GM23248 (cell line): ENCODE measurements around the gene ADGRD1. TPM values are rescaled to one million over a fixed set of nuclear protein-coding genes. Genes with fewer than 3 reads are reported as not detected.

Experiments used
- DNase-seq: peaks from one replicate; pipeline ENCODE4 v3.0.0-alpha.2; 2015
- H2AFZ ChIP-seq: fragments of 200-600 bp; sonication (generic); 2 replicates; pipeline ENCODE4 v1.6.1; 2016; ENCODE audit warnings: antibody characterized with exemption
- H3F3A ChIP-seq: fragments of 200-600 bp; sonication (generic); 2 replicates; pipeline ENCODE4 v1.6.1; 2016; ENCODE audit warnings: mild to moderate bottlenecking, antibody characterized with exemption, mixed run types; ENCODE audit not compliant: insufficient read depth
- H3K27ac ChIP-seq: fragments of 200-600 bp; sonication (generic); 2 replicates; pipeline ENCODE4 v1.5.1; 2016; ENCODE audit warnings: mild to moderate bottlenecking
- H3K27me3 ChIP-seq: fragments of 200-600 bp; sonication (generic); replicated peaks from 2 replicates; pipeline ENCODE4 v1.6.1; 2016; ENCODE audit warnings: mild to moderate bottlenecking; ENCODE audit not compliant: insufficient read depth
- H3K36me3 ChIP-seq: fragments of 200-600 bp; sonication (generic); 2 replicates; pipeline ENCODE4 v1.6.1; 2016; ENCODE audit warnings: low read depth, mild to moderate bottlenecking
- H3K4me1 ChIP-seq: fragments of 200-600 bp; sonication (generic); 2 replicates; pipeline ENCODE4 v1.6.1; 2016; ENCODE audit warnings: mild to moderate bottlenecking; ENCODE audit not compliant: insufficient read depth
- H3K4me2 ChIP-seq: fragments of 200-600 bp; sonication (generic); one replicate; pipeline ENCODE4 v1.6.1; 2016; ENCODE audit warnings: mild to moderate bottlenecking; ENCODE audit not compliant: unreplicated experiment
- H3K4me3 ChIP-seq: fragments of 200-600 bp; sonication (generic); 2 replicates; pipeline ENCODE4 v1.5.1; 2016; ENCODE audit warnings: mild to moderate bottlenecking
- H3K79me2 ChIP-seq: fragments of 200-600 bp; sonication (generic); 2 replicates; pipeline ENCODE4 v1.6.1; 2016; ENCODE audit warnings: mild to moderate bottlenecking; ENCODE audit not compliant: insufficient read depth
- H3K9ac ChIP-seq: fragments of 200-600 bp; sonication (generic); 2 replicates; pipeline ENCODE4 v1.6.1; 2016; ENCODE audit warnings: mild to moderate bottlenecking
- H3K9me2 ChIP-seq: fragments of 200-600 bp; sonication (generic); 2 replicates; pipeline ENCODE4 v1.6.1; 2016; ENCODE audit warnings: mixed run types, mild to moderate bottlenecking, moderate library complexity; ENCODE audit not compliant: insufficient read depth
- H3K9me3 ChIP-seq: fragments of 200-600 bp; sonication (generic); one replicate; pipeline ENCODE4 v1.6.1; 2017; ENCODE audit warnings: low read depth
- H4K20me1 ChIP-seq: fragments of 200-600 bp; sonication (generic); 2 replicates; pipeline ENCODE4 v1.6.0; 2016; ENCODE audit not compliant: insufficient read depth
- EZH2 ChIP-seq: fragments of 200-600 bp; sonication (generic); IDR thresholded peaks from 2 replicates; pipeline ENCODE4 v1.6.1; 2018; ENCODE audit warnings: antibody characterized with exemption, mild to moderate bottlenecking; ENCODE audit not compliant: insufficient read depth, poor library complexity, severe bottlenecking
- EZH2phosphoT487 ChIP-seq: fragments of 200-600 bp; sonication (generic); IDR thresholded peaks from 2 replicates; pipeline ENCODE4 v1.6.1; 2018; ENCODE audit warnings: antibody characterized with exemption, moderate library complexity, mild to moderate bottlenecking, low read depth; ENCODE audit not compliant: insufficient read depth
- WGBS, 2 experiments: methylation state at CpG; one replicate each; pipeline ENCODE4 v1.1.6; 2015 to 2017; ENCODE audit warnings: low lambda C conversion rate in 2 of 2, low coverage in 1 of 2; ENCODE audit errors: missing lambda C conversion rate in 2 of 2; 5-methylcytosine and 5-hydroxymethylcytosine counted together
- in situ Hi-C: fragments of 300-500 bp; cut with MboI; formaldehyde crosslinking; loops from 2 replicates; pipeline ENCODE4 v1.15.0; 2020
- polyA plus RNA-seq: library from polyadenylated mRNA; unstranded; fragments of >200 nt; fragmentation: Nextera tagmentation; extraction: Ambion mirVana; gene quantifications from 2 replicates; pipeline ENCODE4 v1.2.1, GENCODE V29; 2016
- total RNA-seq: library from RNA; depleted of rRNA; stranded (reverse); fragments of >200 nt; shearing (Covaris generic); gene quantifications from 2 replicates; pipeline ENCODE4 v1.2.3, GENCODE V29; 2014

The ADGRD1 gene
- total and polyA plus RNA-seq, 2 experiments from 2014 or later: 7.9 to 11.2 TPM

GRCh38 chr12:131041968-131042833 is 88.5 kb downstream of the ADGRD1 start:
- Histone ChIP-seq H3K4me3 (no peak overlapping the region), H3K79me2 (no peaks in the 10 kb centered on the region), H3F3A (no peaks in the 10 kb centered on the region), H3K36me3 (no peaks in the 10 kb centered on the region), H3K9ac (no peak overlapping the region), H3K4me1 (no peaks in the 10 kb centered on the region), H3K27ac (no peak overlapping the region), H3K27me3 (no peaks in the 10 kb centered on the region), H3K4me2 (no peak overlapping the region), H2AFZ (no peak overlapping the region), H4K20me1 (no peaks in the 10 kb centered on the region), H3K9me2 (no peaks in the 10 kb centered on the region), H3K9me3 (no peaks in the 10 kb centered on the region)
- TF ChIP-seq EZH2: no peak
- no peak for TF ChIP-seq EZH2phosphoT487
- no peak for DNase-seq
- in situ Hi-C loops: no loop called here
- WGBS, 2 experiments: 58 to 61% methylated on average over 29 of the region's 29 CpGs

GRCh38 chr12:131042834-131043245 is 89.1 kb downstream of the ADGRD1 start:
- H3K79me2 ChIP-seq: no peaks in the 10 kb centered on the region
- H3K36me3 ChIP-seq: no peaks in the 10 kb centered on the region
- in situ Hi-C loops: no loop called here
- no peak overlapping the region for H2AFZ ChIP-seq
- no peak overlapping the region for H3K4me3 ChIP-seq
- no peaks in the 10 kb centered on the region for H3K4me1 ChIP-seq
- no peak overlapping the region for H3K27ac ChIP-seq
- no peaks in the 10 kb centered on the region for H3F3A ChIP-seq
- H3K9me2 ChIP-seq: no peaks in the 10 kb centered on the region
- TF ChIP-seq EZH2: no peak
- no peak for TF ChIP-seq EZH2phosphoT487
- no peaks in the 10 kb centered on the region for H4K20me1 ChIP-seq
- H3K4me2 ChIP-seq: no peak overlapping the region
- no peak overlapping the region for H3K9ac ChIP-seq
- no peaks in the 10 kb centered on the region for H3K27me3 ChIP-seq
- no peak for DNase-seq
- WGBS, 2 experiments: 45 to 50% methylated on average over 11 to 14 of the region's 14 CpGs
- H3K9me3 ChIP-seq: no peaks in the 10 kb centered on the region

DNA sequence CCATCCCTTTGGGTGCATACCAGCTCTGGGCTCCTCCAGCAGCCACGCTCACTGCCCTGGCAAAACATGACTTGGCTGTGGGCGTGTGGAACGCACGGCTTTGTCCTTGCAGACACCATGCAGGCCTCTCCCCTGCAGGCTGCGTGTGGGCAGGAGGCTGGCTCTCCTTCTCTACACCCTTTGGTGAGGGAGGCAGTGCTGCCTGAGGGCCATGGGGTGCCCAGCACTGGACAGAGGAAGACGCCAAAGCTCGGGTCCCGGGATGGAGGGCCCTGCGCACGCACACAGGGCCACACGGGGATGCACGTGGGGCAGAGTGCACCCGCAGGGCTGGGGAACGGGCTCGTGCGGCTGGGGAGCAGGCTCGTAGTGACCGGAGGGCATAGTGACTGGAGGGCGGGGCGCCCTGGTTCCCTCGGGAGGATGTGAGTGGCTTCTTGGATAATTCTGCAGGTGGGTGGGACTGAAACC is 89.7 kb downstream of the ADGRD1 start:
- no peak overlapping the region for H2AFZ ChIP-seq
- DNase-seq: no peak
- no peak overlapping the region for H3K4me3 ChIP-seq
- H3K4me1 ChIP-seq: no peaks in the 10 kb centered on the region
- no peaks in the 10 kb centered on the region for H3K9me3 ChIP-seq
- H3K79me2 ChIP-seq: no peaks in the 10 kb centered on the region
- no peak for TF ChIP-seq EZH2
- no peak for TF ChIP-seq EZH2phosphoT487
- H3K9ac ChIP-seq: no peak overlapping the region
- WGBS, 2 experiments: 69 to 70% methylated on average over 20 to 21 of the region's 21 CpGs
- H3K4me2 ChIP-seq: no peak overlapping the region
- H3K9me2 ChIP-seq: no peaks in the 10 kb centered on the region
- no peak overlapping the region for H3K27ac ChIP-seq
- no peaks in the 10 kb centered on the region for H4K20me1 ChIP-seq
- H3K36me3 ChIP-seq: no peaks in the 10 kb centered on the region
- H3K27me3 ChIP-seq: no peaks in the 10 kb centered on the region
- H3F3A ChIP-seq: no peaks in the 10 kb centered on the region
- in situ Hi-C loops: no loop called here

- Histone ChIP-seq H3K79me2 (no peaks in the 10 kb centered on the region), H3K27me3 (no peaks in the 10 kb centered on the region), H3K4me3 (no peak overlapping the region), H3F3A (no peaks in the 10 kb centered on the region), H2AFZ (no peak overlapping the region), H3K36me3 (no peaks in the 10 kb centered on the region), H3K4me2 (no peak overlapping the region), H3K27ac (no peak overlapping the region), H3K9ac (no peak overlapping the region), H3K4me1 (no peaks in the 10 kb centered on the region), H3K9me3 (no peaks in the 10 kb centered on the region), H4K20me1 (no peaks in the 10 kb centered on the region), H3K9me2 (no peaks in the 10 kb centered on the region)
- WGBS, 2 experiments: 81 to 86% methylated on average over 15 of the region's 15 CpGs
- no peak for TF ChIP-seq EZH2
- no peak for DNase-seq
- in situ Hi-C loops: no loop called here
Observed at GRCh38 chr12:131044136-131044535, 90.4 kb downstream of the ADGRD1 start.
